KMS-11 (cell line): ENCODE data around the gene PTPRN2.
"Not testable (repeated sequence)": the region's sequence is repeated elsewhere in the genome, so short reads cannot be mapped to it uniquely, and the experiment has no call there.

Experiments used
- H2AFZ ChIP-seq: fragments of 200-600 bp; sonication (generic); 2 replicates; pipeline ENCODE4 v1.6.1; 2016; ENCODE audit warnings: antibody characterized with exemption, mixed run types, low read depth
- H3K27ac ChIP-seq: fragments of 200-600 bp; sonication (generic); 2 replicates; pipeline ENCODE4 v1.6.1; 2016; ENCODE audit warnings: mild to moderate bottlenecking, mixed run types
- H3K27me3 ChIP-seq: fragments of 200-600 bp; sonication (generic); 2 replicates; pipeline ENCODE4 v1.6.1; 2017; ENCODE audit warnings: mild to moderate bottlenecking, low read depth, mixed run types, moderate library complexity; ENCODE audit not compliant: insufficient read depth
- H3K36me3 ChIP-seq: fragments of 200-600 bp; sonication (generic); 2 replicates; pipeline ENCODE4 v1.6.1; 2017; ENCODE audit warnings: mild to moderate bottlenecking, mixed run types; ENCODE audit not compliant: insufficient read depth
- H3K4me1 ChIP-seq: fragments of 200-600 bp; sonication (generic); 2 replicates; pipeline ENCODE4 v1.6.1; 2016; ENCODE audit warnings: mild to moderate bottlenecking, low read depth, mixed run types; ENCODE audit not compliant: poor library complexity, severe bottlenecking
- H3K4me2 ChIP-seq: fragments of 200-600 bp; sonication (generic); 2 replicates; pipeline ENCODE4 v1.7.0; 2016; ENCODE audit warnings: mild to moderate bottlenecking, mixed run types
- H3K4me3 ChIP-seq: fragments of 200-600 bp; sonication (generic); IDR thresholded peaks from 2 replicates; pipeline ENCODE4 v1.6.1; 2017; ENCODE audit warnings: low read depth, low read length, mixed read lengths; ENCODE audit not compliant: insufficient read depth
- H3K79me2 ChIP-seq: fragments of 200-600 bp; sonication (generic); 2 replicates; pipeline ENCODE4 v1.6.1; 2016; ENCODE audit warnings: low read depth, mixed run types; ENCODE audit not compliant: insufficient read depth
- H3K9ac ChIP-seq: fragments of 200-600 bp; sonication (generic); 2 replicates; pipeline ENCODE4 v1.6.1; 2016; ENCODE audit warnings: mild to moderate bottlenecking, mixed run types
- H4K20me1 ChIP-seq: fragments of 200-600 bp; sonication (generic); 2 replicates; pipeline ENCODE4 v1.6.1; 2016; ENCODE audit warnings: mild to moderate bottlenecking, mixed run types; ENCODE audit not compliant: insufficient read depth
- CTCF ChIP-seq: fragments of 200-600 bp; sonication (generic); conservative IDR thresholded peaks from 2 replicates; pipeline ENCODE4 v1.6.1; 2017; ENCODE audit warnings: low read depth, mild to moderate bottlenecking, antibody characterized with exemption, low read length, moderate library complexity, mixed read lengths

Gene PTPRN2

DNA sequence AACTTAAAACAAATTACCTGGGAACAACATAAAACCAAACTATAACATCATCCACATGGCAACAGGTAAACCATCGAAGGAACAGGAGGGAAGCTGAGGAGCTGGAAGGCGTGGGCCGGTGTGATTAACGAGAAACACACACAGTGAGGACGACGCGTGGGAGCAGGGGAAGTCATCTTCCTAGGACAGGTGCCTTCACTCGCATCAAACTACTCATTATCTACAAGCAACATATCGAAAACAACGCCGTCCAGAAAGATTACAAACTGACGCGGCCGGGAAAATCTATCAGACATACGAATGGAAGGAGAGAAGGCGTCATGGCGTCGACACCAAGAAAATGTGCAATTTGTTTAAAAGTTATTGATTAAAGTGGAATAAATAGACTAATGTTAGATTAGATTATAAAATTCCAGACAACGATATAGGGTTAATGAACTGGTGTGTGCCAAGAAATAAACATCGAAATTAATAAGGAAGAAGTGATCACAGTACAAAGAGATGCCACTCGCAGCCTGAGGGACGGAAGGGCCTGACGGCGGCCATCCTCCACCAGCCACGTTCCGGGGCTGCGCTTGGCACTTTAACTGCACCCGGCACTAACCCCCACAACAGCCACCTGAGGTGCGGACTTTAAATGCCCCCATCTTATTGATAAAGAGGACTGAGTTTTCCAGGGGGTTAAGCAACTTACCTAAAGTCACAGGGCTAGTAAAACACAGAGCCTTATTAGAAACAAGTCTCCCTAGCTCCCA lies 669.1 kb downstream of the PTPRN2 start:
- Histone ChIP-seq H3K4me2 (no peak overlapping the region), H3K27me3 (peaks cover 2% of the 10 kb centered on the region; the same call in 1 of the 2 replicates), H4K20me1 (no peaks in the 10 kb centered on the region), H3K9ac (no peak overlapping the region), H3K27ac (no peak overlapping the region), H2AFZ (no peak overlapping the region), H3K36me3 (no peaks in the 10 kb centered on the region), H3K79me2 (no peaks in the 10 kb centered on the region), H3K4me3 (no peak overlapping the region), H3K4me1 (no peaks in the 10 kb centered on the region)
- no peak for TF ChIP-seq CTCF

GRCh38 chr7:157916946-157917640 lies 670.5 kb downstream of the PTPRN2 start:
- Histone ChIP-seq H2AFZ (no peak overlapping the region), H3K4me3 (no peak overlapping the region), H3K36me3 (no peaks in the 10 kb centered on the region), H3K4me2 (no peak overlapping the region), H3K79me2 (no peaks in the 10 kb centered on the region), H3K27me3 (no peaks in the 10 kb centered on the region; the same call in 1 of the 2 replicates), H3K27ac (no peak overlapping the region), H3K9ac (no peak overlapping the region), H3K4me1 (no peaks in the 10 kb centered on the region), H4K20me1 (no peaks in the 10 kb centered on the region)
- TF ChIP-seq CTCF, result no peak

GRCh38 chr7:157910446-157910845 lies 677.2 kb downstream of the PTPRN2 start:
- no peaks in the 10 kb centered on the region for H3K79me2 ChIP-seq
- no peaks in the 10 kb centered on the region for H3K4me1 ChIP-seq
- no peaks in the 10 kb centered on the region for H3K36me3 ChIP-seq
- no peaks in the 10 kb centered on the region for H4K20me1 ChIP-seq
- H3K27ac ChIP-seq, result no peak overlapping the region
- H3K9ac ChIP-seq, result no peak overlapping the region
- peaks cover under 1% of the 10 kb centered on the region; the same call in 1 of the 2 replicates for H3K27me3 ChIP-seq
- TF ChIP-seq CTCF, result no peak
- no peak overlapping the region for H2AFZ ChIP-seq
- no peak overlapping the region for H3K4me2 ChIP-seq
- H3K4me3 ChIP-seq, result no peak overlapping the region

DNA sequence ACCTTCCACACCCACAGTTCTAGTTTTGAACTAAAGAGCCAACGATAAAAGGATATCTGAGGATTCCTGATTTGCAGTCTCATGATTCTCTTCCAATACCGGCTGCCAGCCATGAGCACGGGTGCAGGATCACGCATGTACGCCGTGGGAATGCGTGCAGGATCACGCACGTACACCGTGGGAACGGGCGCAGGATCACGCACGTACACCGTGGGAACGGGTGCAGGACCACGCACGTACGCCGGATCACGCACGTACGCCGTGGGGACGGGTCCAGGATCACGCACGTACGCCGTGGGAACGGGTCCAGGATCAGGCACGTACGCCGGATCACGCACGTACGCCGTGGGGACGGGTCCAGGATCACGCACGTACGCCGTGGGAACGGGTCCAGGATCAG lies 677.6 kb downstream of the PTPRN2 start:
- not testable (repeated sequence) for H3K27ac ChIP-seq, H3K4me1 ChIP-seq, H4K20me1 ChIP-seq, H3K4me2 ChIP-seq, H3K27me3 ChIP-seq, H2AFZ ChIP-seq, H3K9ac ChIP-seq, H3K4me3 ChIP-seq, H3K36me3 ChIP-seq, H3K79me2 ChIP-seq

GRCh38 chr7:157909370-157909769 lies 678.3 kb downstream of the PTPRN2 start:
- Histone ChIP-seq H3K4me1 (no peaks in the 10 kb centered on the region), H3K36me3 (no peaks in the 10 kb centered on the region), H3K4me2 (no peak overlapping the region), H2AFZ (no peak overlapping the region), H4K20me1 (no peaks in the 10 kb centered on the region), H3K79me2 (no peaks in the 10 kb centered on the region), H3K4me3 (no peak overlapping the region), H3K9ac (no peak overlapping the region), H3K27me3 (peaks cover 10% of the 10 kb centered on the region), H3K27ac (no peak overlapping the region)
- no peak for TF ChIP-seq CTCF
